ENCODE results near the gene PMM1.

Gene PMM1

DNA sequence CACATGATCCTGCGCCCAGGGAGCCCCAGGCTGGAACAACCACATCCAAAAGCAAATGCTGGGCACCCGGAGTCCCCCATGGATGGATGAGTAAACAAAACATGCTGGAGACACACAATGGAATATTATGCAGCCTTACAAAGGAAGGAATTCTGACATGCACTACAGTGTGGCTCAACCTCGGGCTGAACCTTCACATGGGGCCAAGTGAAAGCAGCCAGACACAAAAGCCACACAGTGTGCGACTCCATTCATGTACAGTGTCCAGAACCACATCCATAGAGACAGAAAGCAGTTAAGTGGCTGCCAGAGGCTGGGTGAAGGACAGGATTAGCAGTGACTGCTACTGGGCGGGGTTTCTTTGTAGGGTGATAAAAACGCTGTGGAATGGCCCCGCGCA lies 55.4 kb downstream of the PMM1 start:
- DNase-seq: no peak

DNA sequence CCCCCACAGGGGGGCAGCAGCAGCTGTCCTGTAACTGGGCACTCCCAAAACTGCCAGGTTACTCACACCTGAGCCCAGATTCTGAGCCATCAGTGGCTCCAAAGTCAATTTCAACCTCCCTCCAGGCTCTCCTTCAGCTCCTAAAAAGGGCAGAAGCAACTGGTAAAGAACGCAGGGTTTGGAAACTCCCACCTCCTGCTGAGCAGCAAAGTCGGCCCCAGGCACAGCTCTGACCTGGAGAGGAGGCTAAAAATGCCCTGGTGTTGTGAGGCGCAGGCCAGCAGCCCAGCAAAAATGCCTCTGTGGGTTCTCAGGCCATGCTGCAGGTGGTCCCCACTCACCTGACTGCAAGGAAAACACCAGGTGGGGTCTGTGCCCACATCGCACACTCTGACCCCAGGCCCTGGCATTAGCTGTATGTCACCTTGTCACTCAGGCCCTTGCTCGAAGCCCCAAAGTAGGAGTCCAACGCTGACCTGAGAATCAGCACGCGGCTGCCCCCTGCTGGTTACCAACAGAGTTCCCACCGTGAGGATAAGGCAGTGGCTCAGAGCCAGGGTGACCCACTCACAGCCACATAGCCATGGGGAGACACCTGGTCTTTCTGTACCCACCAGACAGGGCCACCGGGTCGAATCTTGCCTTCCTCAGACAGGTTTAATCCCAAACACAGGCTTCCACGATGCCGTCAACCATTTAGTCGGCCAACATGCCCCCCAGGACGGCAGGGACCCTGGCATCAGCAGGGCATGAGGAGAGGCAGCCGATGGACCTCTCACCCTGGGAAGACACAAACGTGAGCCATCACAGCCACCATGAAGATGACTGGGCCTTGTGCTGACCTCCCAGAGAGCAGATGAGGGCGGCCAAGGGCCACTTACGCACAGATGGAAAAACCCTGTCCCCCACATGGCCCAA lies 56.5 kb downstream of the PMM1 start:
- DNase-seq: no peak

DNA sequence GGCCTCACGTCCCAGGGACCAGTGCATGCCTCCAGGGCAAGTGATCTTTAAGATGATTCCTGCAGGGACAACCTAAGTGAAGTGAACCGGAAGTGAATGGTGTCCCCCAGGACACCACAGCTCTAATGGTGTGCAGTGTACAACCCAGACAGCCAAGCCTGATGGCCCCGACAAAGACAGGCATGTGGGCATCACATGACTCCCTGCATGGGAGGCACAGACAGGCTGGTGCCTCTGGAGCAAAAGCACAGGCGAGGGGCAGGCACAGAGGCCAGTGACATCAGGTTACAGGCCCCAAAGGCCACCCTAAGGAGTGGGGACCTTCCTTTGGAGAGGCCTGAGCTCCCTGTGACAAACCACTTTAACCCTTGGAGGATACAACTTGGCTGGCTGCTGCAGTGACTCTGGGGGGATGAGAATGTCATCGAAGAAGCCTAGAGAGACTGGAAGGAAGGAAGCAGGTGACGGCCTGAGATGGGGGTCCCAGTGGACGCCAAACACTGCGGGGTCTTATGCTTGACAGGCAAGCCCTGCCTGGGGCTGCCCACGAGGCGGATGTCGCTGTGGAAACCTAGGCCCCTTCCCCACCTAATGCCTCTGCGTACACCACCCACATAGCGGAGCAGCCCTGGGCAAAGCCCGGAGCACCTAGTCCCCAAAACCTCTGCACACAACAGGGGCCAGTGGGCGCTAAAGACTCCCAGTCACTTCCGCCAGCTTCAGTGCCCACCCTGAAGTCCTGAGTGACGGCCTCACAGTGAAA lies 57.7 kb downstream of the PMM1 start:
- DNase-seq: no peak

DNA sequence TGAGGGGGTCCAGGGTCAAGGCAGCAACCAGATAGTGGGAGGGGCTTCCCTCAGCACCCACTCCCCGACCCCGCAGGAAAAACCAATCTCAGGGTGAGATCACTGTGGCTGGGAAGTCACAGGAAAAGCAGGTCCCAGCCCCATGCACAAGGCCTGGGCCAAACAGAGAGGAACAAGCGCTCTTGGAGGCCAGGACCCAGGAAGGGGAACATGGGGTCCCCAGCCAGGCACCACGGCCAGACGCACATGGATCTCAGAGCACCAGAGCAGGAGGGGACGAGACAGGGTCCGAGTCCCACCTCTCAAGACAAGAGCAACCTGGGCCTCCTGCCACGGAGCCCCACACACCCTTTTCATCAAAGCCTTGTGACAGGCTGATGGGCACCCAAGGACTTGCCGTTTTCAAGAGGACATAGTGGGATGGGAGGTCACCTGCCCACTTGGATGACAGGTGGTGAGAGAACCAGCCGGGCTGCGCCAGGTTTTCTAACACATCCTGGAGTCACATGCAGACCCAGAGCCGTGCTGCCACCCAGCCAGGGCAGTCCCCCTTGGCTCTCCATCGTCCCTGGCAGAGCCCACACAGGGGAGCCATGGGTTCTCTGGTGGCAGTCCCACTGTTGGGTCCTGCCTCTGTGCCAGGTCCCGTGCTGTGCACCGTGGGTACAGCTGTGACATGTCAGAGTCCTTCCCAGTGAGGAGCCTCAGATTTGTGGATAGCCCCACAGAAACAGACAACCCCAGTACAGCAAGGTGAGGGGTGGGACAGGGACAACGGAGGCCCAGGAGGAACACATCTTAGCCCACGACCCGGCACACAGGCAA lies 58.5 kb downstream of the PMM1 start:
- no peak for DNase-seq

DNA sequence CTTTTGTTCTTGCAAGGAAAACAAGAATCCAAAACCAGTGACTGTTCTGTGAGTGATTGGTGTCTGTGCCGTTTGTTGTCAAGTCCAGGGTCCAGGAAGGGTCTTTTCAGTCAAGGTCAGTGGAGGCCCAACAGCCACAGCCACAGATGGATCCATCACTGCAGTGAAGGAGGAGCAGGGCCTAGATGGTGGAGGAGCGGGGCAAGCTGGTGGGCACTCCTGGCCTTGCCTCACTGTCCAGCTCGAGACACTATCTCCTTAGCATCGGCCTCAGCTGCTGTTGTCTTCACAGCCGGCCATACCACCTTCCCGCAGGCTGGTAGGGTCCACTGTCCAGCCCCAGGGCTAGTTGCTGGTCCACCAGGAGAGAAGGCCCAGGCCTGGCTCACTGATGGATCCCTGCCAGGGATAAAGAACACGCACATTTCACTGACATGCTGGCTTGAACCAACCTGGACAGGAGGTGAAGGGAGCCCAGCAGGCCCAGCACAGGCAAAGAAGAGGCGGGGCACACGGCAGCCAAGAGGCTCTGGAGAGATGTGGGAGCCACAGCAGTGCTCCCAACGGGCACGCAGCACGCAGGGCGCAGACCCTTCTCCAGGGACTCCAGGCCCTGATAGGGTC lies 60.6 kb downstream of the PMM1 start:
- DNase-seq: no peak

DNA sequence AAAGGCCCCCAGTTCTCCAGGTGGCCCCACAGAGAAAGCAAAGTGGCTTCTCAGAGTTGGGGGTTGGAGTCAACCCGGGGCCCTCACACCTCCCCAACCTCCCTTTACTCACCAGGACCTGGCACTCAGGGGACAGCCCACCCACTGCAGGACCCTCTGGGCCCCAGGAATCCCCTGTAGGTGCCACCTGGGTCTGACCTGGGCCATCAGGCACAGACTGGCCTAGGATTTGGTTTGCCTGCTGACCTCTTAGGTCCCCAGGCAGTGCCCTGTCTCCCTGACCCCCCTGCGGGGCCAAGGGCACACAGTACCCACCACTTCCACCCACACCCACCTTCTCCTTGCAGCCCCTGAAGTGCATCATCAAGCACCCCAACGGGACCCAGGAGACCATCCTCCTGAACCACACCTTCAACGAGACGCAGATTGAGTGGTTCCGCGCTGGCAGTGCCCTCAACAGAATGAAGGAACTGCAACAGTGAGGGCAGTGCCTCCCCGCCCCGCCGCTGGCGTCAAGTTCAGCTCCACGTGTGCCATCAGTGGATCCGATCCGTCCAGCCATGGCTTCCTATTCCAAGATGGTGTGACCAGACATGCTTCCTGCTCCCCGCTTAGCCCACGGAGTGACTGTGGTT lies 61.4 kb downstream of the PMM1 start:
- DNase-seq: no peak

Measured in DMS79 (cell line).